ENCODE data around the gene CACNA2D3.

DNA sequence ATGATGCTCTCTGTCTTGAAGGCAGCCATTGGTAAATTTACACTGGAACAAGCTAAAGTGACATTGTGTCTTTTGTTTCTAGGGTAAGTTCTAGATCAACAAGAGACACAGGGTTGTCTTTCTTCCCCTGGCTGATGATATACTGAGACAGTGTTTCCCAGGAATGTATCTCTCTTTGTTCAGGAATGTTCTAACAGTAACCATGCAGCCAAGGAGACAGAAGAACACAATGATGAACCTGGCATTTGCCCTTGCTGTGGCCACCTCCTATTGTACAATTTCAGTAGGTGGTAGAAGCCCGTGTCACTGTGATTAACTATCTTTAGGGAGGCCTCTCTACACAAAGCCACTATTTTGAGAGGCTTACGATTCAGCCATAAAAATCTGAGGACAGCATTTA, 674.8 kb downstream of the CACNA2D3 start:
- TF ChIP-seq CTCF (IDR thresholded peaks at IDR 0.05), result no peak
- TF ChIP-seq ZFX (IDR thresholded peaks at IDR 0.05; ENCODE audit: borderline replicate concordance), result no peak
